Measurements from ENCODE around the gene ST3GAL2. TPM values are rescaled to one million over a fixed set of nuclear protein-coding genes. Genes with fewer than 3 reads are reported as not detected.
A peak's percentile ranks its signal among the peaks of the same experiment; 100 is the strongest.

The ST3GAL2 gene
- total and polyA plus RNA-seq, 10 of the 15 experiments (the other 5 are each of a cell fraction or from before 2014, with no cell fraction given), result 0.95 to 61.7 (median 25.9) TPM

GRCh38 chr16:70421014-70421413 is 17.9 kb downstream of the ST3GAL2 start:
- Histone ChIP-seq H2AFZ (ENCODE audit: control insufficient read depth, low read depth, low read length) (no peak overlapping the region), H4K20me1 (ENCODE audit: control insufficient read depth, insufficient read depth) (no peaks in the 10 kb centered on the region), H3K4me3 (no peak overlapping the region), H3K36me3 (ENCODE audit: control insufficient read depth in 2 of 2, insufficient read depth in 2 of 2, low read length in 1 of 2) (peaks cover 23 to 24% of the 10 kb centered on the region in 2 experiments; a peak in 3 of 4 replicates), H3K27me3 (replicated peaks in 1 of 2; ENCODE audit: control insufficient read depth in 2 of 2, insufficient read depth in 2 of 2, low read length in 1 of 2) (no peaks in the 10 kb centered on the region), H3K9me3 (replicated peaks; ENCODE audit: control insufficient read depth, insufficient read depth, low read length) (no peaks in the 10 kb centered on the region), H3K9ac (ENCODE audit: control insufficient read depth, insufficient read depth, low read length) (no peak overlapping the region), H3K79me2 (ENCODE audit: control insufficient read depth, insufficient read depth, low read length) (peaks cover 86% of the 10 kb centered on the region), H3K27ac (ENCODE audit: control insufficient read depth, insufficient read depth) (no peak overlapping the region), H3K4me2 (ENCODE audit: control insufficient read depth, insufficient read depth) (no peak overlapping the region), H3K4me1 (ENCODE audit: control insufficient read depth, insufficient read depth, low read length) (peaks cover 59% of the 10 kb centered on the region)
- intact Hi-C loops (cut with micrococcal nuclease; ENCODE audit: unreplicated experiment) (no loop called here), in situ Hi-C loops (cut with MboI) (loop anchor here (25.0 kb wide), 1 partner anchor 1659 kb away; no protein-coding TSS in a partner anchor)
- no peak for ATAC-seq
- no TSS peak for BruUV-seq (replicated peaks)
- DNase-seq (ENCODE audit: low read depth, low spot score), result no peak
- no peak for FAIRE-seq
- ChIA-PET CTCF (no interaction called here), SMC1A (ENCODE audit: uncharacterized antibody, unreplicated experiment) (interaction anchor here (0.7 to 1.7 kb wide), 4 partner anchors 9 to 63 kb away, joined by 3 to 4 read pairs (median 4); no protein-coding TSS in a partner anchor), POLR2A (interaction anchor here (0.5 to 4.8 kb wide), 3 partner anchors 8 to 33 kb away, joined by 3 to 24 read pairs (median 7); no protein-coding TSS in a partner anchor), RAD21 (ENCODE audit: unreplicated experiment) (interaction anchor here (0.6 to 5.0 kb wide), 2 partner anchors 11 to 1162 kb away, joined by 3 to 32 read pairs; no protein-coding TSS in a partner anchor)
- 86% methylated on average over 9 of the region's 9 CpGs for WGBS (ENCODE audit: insufficient coverage, insufficient replicate concordance, low lambda C conversion rate, missing lambda C conversion rate)
- TF ChIP-seq SREBF2 (IDR thresholded peaks at IDR 0.05; ENCODE audit: low read length) (no peak), BCL11A (IDR thresholded peaks at IDR 0.05; ENCODE audit: low read depth, low read length) (no peak)

- peaks cover 82% of the 10 kb centered on the region for H3K79me2 ChIP-seq (ENCODE audit: control insufficient read depth, insufficient read depth, low read length)
- H2AFZ ChIP-seq (ENCODE audit: control insufficient read depth, low read depth, low read length), result no peak overlapping the region
- RAD21 ChIA-PET (ENCODE audit: unreplicated experiment), result interaction anchor here (0.8 to 5.0 kb wide), 4 partner anchors 8 to 13 kb away, joined by 3 to 32 read pairs (median 14); no protein-coding TSS in a partner anchor
- peaks cover 18 to 20% of the 10 kb centered on the region in 2 experiments; a peak in 3 of 4 replicates for H3K36me3 ChIP-seq (ENCODE audit: control insufficient read depth in 2 of 2, insufficient read depth in 2 of 2, low read length in 1 of 2)
- SMC1A ChIA-PET (ENCODE audit: uncharacterized antibody, unreplicated experiment), result interaction anchor here (0.8 to 5.7 kb wide), 8 partner anchors 9 to 37 kb away, joined by 3 to 39 read pairs (median 4); no protein-coding TSS in a partner anchor
- peak overlapping the region; percentile 20; the same call in 1 of the 2 replicates for H3K9ac ChIP-seq (ENCODE audit: control insufficient read depth, insufficient read depth, low read length)
- intact Hi-C loops (cut with micrococcal nuclease; ENCODE audit: unreplicated experiment), result no loop called here
- no peak; the same call in 2 of the 3 replicates for ATAC-seq
- H3K4me1 ChIP-seq (ENCODE audit: control insufficient read depth, insufficient read depth, low read length), result peaks cover 54% of the 10 kb centered on the region
- H3K27me3 ChIP-seq (replicated peaks in 1 of 2; ENCODE audit: control insufficient read depth in 2 of 2, insufficient read depth in 2 of 2, low read length in 1 of 2), result no peaks in the 10 kb centered on the region
- in situ Hi-C loops (cut with MboI), result loop anchor here (25.0 kb wide), 1 partner anchor 1657 kb away; no protein-coding TSS in a partner anchor
- no peaks in the 10 kb centered on the region for H4K20me1 ChIP-seq (ENCODE audit: control insufficient read depth, insufficient read depth)
- peak overlapping the region; percentile 87 for H3K27ac ChIP-seq (ENCODE audit: control insufficient read depth, insufficient read depth)
- FAIRE-seq, result no peak
- CTCF ChIA-PET, result interaction anchor here (1.0 to 3.0 kb wide), 2 partner anchors 9 to 25 kb away, joined by 4 to 9 read pairs; no protein-coding TSS in a partner anchor
- BruUV-seq (replicated peaks), result no TSS peak
- H3K9me3 ChIP-seq (replicated peaks; ENCODE audit: control insufficient read depth, insufficient read depth, low read length), result no peaks in the 10 kb centered on the region
- POLR2A ChIA-PET, result interaction anchor here (0.6 to 6.0 kb wide), 5 partner anchors 9 to 34 kb away, joined by 6 to 58 read pairs (median 7); partner anchors contain the start of gene FCSK
- peak overlapping the region; percentile 66 for H3K4me2 ChIP-seq (ENCODE audit: control insufficient read depth, insufficient read depth)
- no peak overlapping the region; the same call in 1 of the 2 replicates for H3K4me3 ChIP-seq
- 0 out of 2 replicates have a peak, but pooled peaks have one; percentile 14 for TF ChIP-seq NR2F1 (conservative IDR thresholded peaks at IDR 0.05)
- no peak for TF ChIP-seq ZNF274 (IDR thresholded peaks at IDR 0.05; ENCODE audit: insufficient read depth, insufficient read length)
- 78% methylated on average over 14 of the region's 14 CpGs for WGBS (ENCODE audit: insufficient coverage, insufficient replicate concordance, low lambda C conversion rate, missing lambda C conversion rate)
- DNase-seq (ENCODE audit: low read depth, low spot score), result no peak
Measured at GRCh38 chr16:70419384-70420327, 19.2 kb downstream of the ST3GAL2 start.

Data from GM12878 (cell line).